Omental fat pad (tissue), 4 donors: ENCODE data around the gene FAM117A. TPM values are rescaled to one million over a fixed set of nuclear protein-coding genes. Genes with fewer than 3 reads are reported as not detected.
A peak's percentile ranks its signal among the peaks of the same experiment; 100 is the strongest.

Experiments
- ATAC-seq: fragments of 150-250 bp; one replicate; pipeline ENCODE4 v1.9.1; 2016; ENCODE audit warnings: mild to moderate bottlenecking, moderate library complexity; ENCODE audit not compliant: low FRiP score
- DNase-seq: peaks from one replicate; pipeline ENCODE4 v3.0.0-alpha.2; 2019; ENCODE audit warnings: low spot score
- total RNA-seq, 4 donors: library from RNA; depleted of rRNA; stranded (reverse); fragments of >200 nt; gene quantifications; one replicate each; pipeline ENCODE4 v1.1.0, GENCODE V29; 2016
- TF ChIP-seq, protein P1 (sequence below), 3 donors: fragments of 450-650 bp; IDR thresholded peaks; one replicate each; pipeline ENCODE4 v1.5.1; 2016 to 2017; ENCODE audit warnings: antibody characterized with exemption in 3 of 3, mild to moderate bottlenecking in 3 of 3, moderate library complexity in 2 of 3

The FAM117A gene
- total RNA-seq, 4 donors from 2014 or later, result 4.1 to 15.8 (median 10.7) TPM

DNA sequence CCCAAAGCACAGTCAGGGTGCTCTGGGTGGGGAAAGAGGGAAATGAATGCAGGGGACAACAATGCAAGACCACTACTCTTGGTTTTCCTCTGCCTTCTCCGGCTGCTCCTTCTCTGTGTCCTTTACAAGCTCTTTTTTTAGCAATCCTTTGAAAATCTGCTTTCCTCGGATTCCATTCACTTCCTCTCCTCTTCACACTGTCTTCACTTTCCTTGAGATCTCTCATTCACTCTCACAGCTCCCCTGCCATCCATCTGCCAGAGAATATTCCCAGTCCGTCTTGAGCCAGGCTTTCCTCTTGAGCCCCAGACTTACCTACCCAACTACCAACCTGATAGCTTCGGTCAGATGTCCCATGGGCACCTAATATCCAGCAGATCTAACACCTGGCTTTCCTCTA lies 75.1 kb downstream of the FAM117A start:
- DNase-seq, result no peak
- no peak for ATAC-seq
- TF ChIP-seq, protein P1, sequence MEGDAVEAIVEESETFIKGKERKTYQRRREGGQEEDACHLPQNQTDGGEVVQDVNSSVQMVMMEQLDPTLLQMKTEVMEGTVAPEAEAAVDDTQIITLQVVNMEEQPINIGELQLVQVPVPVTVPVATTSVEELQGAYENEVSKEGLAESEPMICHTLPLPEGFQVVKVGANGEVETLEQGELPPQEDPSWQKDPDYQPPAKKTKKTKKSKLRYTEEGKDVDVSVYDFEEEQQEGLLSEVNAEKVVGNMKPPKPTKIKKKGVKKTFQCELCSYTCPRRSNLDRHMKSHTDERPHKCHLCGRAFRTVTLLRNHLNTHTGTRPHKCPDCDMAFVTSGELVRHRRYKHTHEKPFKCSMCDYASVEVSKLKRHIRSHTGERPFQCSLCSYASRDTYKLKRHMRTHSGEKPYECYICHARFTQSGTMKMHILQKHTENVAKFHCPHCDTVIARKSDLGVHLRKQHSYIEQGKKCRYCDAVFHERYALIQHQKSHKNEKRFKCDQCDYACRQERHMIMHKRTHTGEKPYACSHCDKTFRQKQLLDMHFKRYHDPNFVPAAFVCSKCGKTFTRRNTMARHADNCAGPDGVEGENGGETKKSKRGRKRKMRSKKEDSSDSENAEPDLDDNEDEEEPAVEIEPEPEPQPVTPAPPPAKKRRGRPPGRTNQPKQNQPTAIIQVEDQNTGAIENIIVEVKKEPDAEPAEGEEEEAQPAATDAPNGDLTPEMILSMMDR (IDR thresholded peaks at IDR 0.05), result no peak

GRCh38 chr17:49687878-49688491 lies 75.9 kb downstream of the FAM117A start:
- DNase-seq (no peak), ATAC-seq (no peak)
- TF ChIP-seq, protein P1 (IDR thresholded peaks at IDR 0.05), result no peak

GRCh38 chr17:49681106-49681979 lies 82.6 kb downstream of the FAM117A start:
- no peak for ATAC-seq
- no peak for DNase-seq
- TF ChIP-seq, protein P1 (IDR thresholded peaks at IDR 0.05), result no peak

GRCh38 chr17:49680314-49680713 lies 83.6 kb downstream of the FAM117A start:
- ATAC-seq (no peak), DNase-seq (no peak)
- TF ChIP-seq, protein P1 (IDR thresholded peaks at IDR 0.05), result no peak

- DNase-seq (peak; percentile 98), ATAC-seq (peak; percentile 99)
- TF ChIP-seq, protein P1 (IDR thresholded peaks at IDR 0.05), result no peak
Observed at GRCh38 chr17:49677933-49678847, 85.7 kb downstream of the FAM117A start, which contains the start of gene SPOP. TSS of gene SPOP (minus strand) at chr17:49678097. CDS start at chr17:49622810, 55,287 bp downstream.

DNA sequence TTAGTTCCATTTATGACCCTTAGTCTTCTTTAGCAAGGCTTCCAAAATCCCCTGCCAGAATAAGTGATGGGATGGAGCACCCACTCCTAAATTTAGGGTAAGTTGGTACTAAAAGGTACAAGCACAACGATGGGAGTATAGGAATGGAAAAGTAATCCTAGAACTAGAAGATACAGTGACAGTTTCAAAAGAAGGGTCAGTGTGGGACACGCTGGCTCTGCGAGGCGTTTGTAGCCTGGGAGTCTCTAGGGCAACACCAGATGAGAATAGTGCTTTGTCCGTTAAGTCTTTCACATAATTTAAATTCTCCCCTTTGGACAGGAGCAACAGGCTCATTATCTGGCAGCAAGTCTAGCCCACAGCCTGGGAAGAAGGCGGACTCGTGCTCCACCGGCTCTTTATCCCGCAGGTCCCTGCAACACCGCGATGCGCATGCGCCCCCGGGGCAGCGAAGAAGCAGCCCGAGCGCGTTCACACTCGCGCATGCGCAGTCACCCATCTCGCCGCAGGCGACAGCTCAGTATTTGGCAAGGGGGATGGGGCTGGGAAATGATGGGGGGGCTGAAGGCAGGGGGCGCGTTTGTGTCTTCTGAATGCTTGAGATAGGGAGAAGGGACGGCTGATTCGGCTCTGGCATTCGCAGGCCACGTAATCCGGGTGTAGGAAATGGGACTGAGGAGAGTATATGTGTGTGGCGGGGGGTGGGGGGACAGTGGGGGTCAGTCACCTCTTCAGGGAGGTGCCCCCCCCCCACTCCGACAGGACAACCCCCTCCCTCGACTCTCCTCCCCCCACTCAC lies 86.6 kb downstream of the FAM117A start:
- ATAC-seq, result peak; percentile 85
- DNase-seq, result peak; percentile 96
- TF ChIP-seq, protein P1 (IDR thresholded peaks at IDR 0.05), result no peak
